C1 segment of cervical spinal cord (tissue), 14 donors: ENCODE measurements around the gene GPR146.

ENCODE experiments used
- DNase-seq, 14 donors: peaks; one replicate each; lab custom pipeline; 2025; lab: John Stamatoyannopoulos, UW

GPR146 gene

DNA sequence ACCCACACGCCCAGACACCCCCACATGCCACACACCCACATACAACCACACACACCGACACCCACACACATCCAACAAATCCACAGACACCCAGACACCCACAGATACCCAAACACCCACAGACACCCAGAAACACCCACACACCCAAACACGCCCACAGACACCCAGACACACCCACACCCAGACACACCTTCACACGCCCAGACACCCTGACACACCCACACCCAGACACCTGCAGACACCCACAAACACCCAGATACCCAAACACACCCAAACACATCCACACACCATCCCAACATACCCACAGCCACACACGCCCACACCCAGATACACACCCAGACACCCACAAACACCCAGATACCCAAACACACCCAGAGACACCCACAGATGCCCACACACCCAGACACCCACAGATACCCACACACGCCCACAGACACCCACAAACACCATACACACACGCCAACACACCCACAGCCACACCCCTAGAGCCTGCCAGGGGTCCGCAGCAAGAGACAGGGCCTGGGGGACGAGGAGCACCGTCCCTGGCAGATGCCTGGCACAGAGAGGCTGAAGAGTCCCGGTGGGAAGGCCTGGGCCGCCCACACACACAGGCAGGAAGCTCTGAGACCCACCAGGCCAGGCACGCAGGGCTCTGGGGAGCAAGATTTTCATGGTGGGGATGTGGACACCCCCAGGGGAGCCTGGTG, 32.9 kb upstream of the GPR146 start:
- DNase-seq: no peak

DNA sequence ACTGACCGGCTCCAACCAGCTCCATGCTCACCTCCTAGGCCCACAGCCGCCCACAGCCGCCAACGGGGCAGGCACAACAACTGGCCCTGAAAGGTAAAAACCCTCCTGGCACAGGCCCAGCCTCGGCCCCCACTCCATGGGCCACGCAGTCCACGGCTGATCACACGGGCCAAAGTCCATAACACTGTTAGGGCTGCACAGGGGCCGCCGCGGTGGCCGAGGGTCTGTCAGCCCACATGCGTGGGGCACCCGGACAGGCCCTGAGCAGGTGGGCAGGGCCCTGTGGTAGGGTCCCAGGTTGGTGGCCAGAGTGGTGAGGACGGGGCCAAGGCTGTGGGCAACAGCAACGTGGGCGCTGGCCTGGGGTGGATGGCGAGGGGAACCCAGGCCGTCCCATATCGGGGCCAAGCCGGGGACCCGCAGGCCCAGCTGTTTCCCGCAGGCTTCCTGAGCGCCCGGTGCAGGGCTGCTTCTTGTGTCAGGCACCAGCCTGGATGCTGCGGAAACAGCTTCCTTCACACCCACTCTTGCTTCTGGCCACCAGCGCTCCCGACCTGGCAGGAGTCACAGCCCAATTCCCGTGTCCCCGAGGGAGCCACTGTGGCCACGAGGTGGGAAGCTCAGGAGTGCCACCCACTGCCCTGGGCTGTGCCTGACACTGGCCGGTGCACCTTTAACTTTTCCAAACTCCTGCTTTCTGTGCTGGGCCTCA, 32.2 kb upstream of the GPR146 start:
- no peak for DNase-seq

DNA sequence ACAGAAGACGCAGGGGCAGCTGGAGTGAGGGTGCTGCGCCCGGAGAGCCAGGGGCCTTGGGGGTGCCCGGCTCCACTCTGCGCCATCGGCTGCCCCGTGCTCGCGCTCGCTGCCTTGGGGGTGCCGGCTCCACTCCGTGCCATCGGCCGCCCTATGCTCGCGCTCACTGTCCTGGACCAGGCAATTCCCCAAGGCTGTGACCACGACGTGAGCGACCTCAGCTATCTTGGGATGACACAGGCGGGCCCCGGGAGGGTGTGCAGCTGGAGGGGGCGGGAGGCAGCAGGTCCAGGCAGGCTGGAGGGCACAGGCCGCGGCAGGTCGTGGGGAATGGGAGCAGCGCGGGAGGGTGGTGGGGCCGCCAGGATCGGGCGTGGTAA, 31.6 kb upstream of the GPR146 start:
- no peak for DNase-seq

DNA sequence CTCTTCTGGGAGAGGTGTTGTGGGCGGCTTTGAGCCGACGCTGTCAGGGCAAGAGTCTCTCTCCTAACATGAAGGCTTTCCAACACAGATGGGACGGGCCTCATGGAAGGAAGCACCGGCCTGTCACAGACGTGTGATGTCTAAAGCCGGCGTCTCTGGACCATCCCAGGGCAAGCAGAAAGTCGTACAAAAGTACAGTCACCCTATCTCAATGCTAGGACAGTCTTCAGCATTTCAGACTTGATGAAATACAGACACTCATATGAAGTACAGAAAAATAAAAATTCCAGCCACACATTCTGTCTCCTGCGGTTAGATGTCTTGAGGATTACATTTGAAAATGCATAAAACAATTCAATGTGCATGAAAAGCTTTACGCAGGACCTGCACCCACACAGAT, 30.8 kb upstream of the GPR146 start:
- DNase-seq: no peak

DNA sequence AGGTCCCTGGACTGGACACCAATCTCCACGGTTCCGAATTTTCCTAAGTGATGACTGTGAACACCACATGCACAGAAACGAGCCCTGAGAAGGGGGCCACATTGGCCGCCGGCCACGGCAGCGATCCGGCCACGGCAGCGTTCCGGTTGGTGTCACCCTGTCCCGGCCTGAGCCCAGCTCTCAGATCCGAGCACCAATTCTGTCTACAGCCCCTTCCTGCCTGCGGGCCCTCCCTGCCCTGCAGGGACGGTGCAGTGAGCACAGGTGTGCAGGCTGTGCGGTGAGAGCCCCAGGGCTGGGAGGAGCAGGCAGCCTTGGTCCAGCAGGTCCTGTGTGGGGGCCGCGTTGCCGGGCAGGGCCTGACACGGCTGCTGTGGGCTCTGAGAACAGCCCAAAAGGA, 29.7 kb upstream of the GPR146 start:
- peak in 1 of 14 donors; percentile 18 for DNase-seq

DNA sequence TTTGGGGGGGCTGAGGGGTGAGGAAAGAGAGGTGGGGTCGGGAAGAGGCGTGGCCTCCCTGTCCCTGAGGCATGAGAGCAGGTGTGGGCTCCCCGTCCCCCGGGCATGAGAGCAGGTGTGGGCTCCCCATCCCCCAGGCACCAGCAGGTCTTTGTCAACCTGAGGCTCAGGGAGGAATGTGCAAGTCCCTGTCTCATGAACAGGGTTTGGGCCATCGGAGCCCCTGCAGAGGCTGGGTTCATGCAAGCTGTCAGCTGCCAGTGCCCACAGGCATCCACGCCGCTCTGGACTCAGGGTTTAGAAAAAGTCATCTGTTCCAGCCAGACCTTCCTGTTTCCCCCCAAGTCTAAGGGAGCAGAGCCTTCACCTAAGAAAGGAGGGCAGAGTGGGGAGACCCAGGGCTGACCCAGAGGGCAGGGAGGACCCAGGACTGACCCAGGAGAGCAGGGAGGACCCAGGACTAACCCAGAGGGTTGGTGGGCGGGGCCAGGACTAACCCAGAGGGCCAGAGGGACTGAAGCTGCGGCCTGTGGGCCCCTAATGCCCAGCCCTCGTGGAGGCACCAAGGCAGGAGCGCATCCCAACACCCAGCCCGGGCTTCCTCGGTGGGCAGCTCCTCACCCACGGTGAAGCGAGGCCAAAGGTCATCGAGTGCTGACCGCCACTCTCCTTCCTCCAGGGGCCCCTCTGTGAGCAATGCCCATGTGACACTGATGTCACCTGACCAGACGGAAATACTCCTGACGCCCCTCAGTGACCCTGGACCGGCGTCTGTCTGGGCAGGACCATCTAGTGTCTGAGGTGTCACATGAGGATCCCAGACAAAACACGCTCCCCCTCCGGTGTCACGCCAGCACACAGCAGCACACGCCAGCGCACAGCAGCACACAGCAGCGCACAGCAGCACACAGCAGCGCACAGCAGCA, 28.9 kb upstream of the GPR146 start:
- DNase-seq: peak in 1 of 14 donors; percentile 12

DNA sequence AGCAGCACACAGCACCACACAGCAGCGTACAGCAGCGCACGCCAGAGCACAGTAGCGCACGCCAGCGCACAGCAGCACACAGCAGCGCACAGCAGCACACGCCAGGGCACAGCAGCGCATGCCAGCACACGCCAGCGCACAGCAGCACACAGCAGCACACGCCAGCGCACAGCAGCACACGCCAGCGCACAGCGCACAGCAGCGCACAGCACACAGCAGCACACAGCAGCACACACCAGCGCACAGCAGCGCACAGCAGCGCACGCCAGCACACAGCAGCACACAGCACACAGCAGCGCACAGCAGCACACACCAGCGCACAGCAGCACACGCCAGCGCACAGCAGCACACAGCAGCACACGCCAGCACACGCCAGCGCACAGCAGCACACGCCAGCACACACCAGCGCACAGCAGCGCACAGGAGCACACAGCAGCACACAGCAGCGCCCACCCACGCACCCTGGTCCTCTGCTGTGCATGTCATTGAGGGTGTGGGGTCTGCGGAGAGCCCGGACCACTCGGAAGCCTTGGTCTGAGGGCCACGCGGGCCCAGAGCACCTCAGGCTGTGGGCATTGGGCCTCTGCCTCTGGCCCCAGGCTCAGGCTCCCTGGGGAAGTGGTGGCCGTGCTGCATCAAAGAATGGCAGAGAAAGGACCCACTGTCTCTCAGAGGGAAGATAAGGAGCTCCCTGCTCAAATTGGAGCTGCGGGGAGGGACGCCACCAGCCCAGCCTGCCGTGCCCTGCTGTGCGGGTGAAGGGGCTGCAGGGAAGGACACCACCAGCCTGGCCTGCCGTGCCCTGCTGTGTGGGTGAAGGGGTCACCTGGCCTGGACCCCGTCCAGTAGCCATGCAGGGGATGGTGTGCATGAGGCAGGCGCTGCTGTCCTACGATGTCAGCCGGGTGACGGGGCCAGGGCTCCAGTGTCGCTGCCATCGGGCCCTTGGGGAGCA, 27.5 kb upstream of the GPR146 start:
- DNase-seq: no peak

DNA sequence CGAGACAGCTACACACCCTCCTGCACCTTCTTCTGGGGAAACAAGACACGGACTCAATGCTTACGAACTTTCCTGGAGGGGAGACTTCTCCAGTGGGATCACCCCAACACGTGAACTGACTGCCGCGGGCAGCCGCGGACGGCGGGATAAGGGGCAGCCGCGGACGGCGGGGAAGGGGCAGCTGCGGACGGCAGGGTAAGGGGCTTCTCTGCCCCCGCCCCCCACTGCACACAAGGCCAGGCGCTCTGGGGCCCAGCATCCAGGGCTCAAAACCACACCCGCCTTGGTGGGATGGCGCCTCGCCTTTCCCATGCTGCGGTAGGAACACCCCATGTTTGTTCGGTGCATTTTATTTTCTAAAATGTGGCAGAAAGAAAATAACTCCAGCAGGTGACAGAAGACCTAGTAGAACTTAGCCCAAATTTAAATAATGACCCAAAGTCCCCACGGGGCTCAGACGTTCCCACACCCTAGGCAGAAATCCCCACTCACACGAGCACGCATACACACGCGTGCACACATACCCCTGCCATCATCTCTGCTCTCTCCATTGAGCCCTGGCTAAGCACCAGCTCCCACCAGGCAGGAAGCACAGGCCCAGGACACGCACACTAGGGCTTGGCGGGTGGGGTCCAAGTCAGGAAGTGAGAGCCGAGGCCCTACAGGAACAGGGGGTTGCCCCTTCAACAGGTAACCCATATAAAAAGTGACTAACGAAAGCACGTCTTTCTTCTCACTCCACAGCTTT, 26.6 kb upstream of the GPR146 start:
- no peak for DNase-seq

DNA sequence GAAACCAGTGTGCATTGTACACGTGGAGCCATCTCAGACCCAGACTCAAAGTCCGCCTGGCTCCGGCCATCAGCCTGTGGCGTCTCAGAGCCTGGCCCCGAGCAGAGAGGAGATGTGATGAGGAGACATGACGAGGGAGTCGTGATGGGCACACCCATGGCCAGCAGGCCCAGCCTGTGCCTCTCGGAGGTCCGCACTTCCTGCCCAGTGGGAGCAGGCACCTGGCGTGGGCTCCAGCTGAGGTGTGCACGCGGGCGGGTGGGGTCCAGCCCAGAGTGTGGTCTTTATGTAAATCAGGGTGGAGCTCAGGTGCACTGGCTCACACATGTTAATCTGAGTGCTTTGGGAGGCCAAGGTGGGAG, 26.0 kb upstream of the GPR146 start:
- no peak for DNase-seq

DNA sequence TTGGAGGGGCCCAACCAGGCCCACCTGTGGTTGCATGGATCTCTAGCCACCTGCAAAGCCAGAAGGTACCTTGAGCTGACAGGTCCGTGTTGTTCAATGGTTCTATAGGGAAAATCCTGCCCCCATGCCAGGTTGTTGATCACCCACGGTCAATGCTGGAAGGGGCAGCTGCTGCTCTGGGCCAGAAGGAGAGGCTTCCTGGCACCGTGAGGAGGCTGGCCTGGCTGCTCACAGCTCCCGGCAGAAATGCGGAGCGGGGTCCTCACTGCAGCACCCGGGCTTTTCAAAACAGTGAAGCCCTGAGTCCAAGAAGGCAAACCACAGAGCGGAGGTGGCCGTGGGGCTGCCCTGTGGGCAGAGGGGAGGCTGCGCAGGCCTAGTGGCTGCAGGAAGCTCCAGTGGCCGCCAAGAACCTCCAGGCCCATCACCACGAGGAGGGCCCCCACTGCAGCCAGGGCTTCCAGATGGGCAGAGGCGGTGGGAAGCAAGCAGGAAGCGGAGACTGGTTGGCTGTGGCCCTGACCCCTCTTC, 25.0 kb upstream of the GPR146 start:
- DNase-seq: peak in 1 of 14 donors; percentile 44

DNA sequence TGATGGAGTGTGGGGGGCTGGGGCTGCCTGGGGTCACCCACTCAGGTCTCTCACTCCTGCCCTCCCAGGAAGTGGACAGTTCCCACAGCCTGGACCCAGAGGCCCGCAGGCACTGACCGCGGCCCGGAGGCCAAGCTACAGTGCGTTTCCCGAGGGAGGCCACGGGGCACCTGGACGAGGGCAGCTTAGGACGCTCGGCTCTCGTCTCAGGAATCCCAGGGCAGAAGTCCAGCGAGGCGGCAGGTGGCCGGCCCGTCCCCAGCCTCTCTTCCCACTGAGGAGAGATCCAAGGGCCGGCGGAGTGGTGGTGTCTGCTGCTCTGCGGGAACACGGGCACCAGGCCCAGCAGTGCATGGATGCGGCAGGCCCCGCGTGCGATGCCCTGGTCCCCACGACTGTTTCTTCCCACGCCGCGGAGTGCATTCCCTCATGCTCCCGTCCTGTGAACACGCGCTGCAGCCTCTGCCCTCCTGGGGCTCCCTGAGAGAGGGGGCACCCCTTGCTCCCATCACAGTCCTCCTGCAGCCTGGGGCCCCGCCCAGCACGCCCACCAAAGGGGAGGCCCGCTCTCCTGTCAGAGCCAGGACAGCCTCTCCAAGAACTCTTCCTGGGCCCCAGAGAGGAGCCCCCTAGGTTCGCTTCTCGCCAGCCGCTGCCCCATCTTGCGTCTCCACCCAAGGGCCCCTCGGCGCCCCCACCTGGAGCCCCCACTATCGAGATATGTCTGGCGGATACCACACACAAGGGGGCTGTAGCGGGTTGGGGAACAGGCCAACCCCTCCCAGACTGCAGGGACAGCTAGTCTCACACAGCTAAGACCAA, 24.3 kb upstream of the GPR146 start:
- DNase-seq: peak in 1 of 14 donors; percentile 52

DNA sequence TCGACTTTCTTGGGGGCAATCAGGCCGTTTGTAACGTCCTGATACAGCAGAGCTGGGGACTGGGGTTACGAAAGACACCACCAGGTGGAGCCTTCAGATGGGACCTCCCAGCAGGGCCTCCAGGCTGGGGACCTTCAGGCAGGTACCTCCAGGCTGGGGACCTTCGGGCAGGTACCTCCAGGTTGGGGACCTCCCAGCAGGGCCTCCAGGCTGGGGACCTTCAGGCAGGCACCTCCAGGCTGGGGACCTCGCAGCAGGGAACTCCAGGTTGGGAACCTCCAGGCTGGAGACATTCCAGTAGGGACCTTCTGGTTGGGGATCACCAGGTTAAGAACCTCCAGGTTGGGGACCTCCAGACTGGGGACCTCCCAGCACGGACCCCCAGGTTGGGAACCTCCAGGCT, 23.5 kb upstream of the GPR146 start:
- no peak for DNase-seq

DNA sequence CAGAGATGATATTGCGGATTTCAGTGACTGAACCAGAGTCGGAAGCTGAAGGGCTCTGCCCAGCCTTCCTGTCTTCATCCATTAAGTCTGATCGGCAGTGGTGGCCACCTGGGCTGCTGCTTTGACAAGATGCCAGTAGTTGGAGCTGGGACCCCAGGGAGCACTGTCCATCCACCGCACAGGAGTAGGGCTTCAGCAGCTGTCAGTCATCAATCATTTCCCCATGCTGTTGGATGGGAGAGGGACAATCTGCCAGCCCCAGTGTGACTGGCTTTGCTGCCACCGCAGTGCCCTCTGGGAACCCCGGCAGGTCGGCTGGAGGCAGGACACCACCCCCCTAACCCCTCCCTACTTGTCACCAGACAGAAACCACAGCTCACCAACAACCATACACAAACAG, 23.0 kb upstream of the GPR146 start:
- DNase-seq: no peak

DNA sequence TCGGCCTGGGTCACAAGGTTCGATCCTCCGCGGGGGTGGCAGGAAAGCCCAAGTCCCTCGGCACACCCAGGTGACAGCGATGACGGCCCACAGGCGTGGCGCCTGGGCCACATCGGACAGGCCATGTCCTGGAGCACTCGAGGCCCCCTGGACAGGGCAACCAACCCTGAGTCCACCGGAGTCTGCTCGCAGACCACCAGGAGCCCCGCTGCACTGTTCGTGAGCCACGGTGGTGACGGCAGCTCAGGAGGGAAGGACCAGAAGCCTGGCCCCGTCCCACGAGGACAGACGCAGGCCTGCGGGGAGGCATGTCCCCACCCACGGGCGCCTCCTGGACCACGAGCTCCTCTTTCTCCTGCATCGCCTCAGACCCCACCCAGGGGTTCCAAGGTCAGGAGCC, 22.4 kb upstream of the GPR146 start:
- DNase-seq: no peak

DNA sequence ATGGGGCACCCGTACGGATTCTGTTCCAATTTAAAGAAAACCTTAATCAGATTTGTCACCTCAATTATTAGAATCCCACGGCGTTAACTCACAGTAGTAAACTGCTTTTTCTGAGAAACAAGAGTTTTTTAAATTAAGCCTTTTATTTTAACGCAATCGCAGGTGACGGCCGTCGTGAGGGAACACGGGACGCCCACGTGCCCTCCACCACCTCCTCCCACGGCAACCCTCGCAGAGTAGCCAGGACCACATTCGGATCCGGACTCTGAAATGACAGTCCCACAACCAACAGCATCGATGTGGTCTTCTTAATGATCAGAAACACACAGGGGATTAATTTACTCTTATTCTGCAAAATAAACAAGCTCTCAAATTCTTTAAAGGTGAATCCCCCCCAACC, 22.0 kb upstream of the GPR146 start:
- no peak for DNase-seq

DNA sequence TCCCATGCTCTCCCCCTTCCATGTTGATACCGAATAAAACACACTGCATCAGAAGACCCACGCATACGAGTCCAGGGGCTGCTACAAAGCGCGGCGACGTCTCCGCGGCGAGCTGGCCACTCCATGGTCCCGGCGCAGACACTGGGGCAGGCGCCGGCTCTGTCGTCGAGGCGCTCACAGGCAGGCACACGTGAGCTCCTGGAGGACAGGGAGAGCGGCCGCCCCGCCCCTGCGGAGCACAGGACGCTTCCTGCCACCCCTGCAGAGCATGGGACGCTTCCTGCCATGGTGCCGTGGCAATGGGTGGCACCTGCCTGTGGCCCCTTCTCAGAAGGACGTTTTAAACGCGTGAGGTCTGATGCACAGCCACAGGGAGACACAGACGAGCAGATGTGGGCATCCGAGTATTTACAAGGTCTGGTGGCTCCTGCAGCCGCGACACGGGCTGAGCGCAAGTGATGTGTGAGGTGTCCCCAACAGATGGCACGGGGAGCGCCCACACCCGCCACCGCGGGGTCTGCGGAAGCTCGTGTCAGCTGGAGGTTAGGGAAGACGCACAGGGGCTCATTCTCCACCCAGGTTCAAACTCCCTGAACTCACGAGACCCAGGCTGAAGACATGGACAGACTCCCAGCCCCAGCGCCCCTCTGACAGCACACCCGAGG, 21.4 kb upstream of the GPR146 start:
- no peak for DNase-seq

DNA sequence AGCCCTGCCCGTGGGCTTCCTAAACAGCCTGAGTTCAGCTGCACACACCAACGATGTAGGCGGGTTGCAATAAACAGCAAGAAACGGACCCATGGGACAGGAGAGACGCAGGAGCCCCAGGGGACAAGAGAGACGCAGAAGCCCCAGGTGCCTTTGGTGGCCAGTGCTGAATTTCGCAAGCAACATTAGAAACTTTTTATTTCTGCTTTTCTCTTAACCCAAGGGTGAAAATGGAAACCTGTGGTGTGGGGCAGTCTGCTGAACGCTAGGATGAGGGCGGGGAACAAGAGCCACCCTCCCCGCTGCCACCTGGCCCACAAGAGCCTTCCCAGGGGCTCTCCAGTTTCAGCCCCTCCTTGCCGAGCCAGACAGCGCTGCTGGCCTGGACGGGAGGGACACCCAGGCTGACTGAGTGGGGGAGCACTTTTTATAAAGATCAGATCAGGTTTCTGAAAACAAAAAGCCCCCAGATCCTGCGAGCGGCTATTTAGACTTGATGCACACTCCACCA, 20.0 kb upstream of the GPR146 start:
- DNase-seq: no peak

DNA sequence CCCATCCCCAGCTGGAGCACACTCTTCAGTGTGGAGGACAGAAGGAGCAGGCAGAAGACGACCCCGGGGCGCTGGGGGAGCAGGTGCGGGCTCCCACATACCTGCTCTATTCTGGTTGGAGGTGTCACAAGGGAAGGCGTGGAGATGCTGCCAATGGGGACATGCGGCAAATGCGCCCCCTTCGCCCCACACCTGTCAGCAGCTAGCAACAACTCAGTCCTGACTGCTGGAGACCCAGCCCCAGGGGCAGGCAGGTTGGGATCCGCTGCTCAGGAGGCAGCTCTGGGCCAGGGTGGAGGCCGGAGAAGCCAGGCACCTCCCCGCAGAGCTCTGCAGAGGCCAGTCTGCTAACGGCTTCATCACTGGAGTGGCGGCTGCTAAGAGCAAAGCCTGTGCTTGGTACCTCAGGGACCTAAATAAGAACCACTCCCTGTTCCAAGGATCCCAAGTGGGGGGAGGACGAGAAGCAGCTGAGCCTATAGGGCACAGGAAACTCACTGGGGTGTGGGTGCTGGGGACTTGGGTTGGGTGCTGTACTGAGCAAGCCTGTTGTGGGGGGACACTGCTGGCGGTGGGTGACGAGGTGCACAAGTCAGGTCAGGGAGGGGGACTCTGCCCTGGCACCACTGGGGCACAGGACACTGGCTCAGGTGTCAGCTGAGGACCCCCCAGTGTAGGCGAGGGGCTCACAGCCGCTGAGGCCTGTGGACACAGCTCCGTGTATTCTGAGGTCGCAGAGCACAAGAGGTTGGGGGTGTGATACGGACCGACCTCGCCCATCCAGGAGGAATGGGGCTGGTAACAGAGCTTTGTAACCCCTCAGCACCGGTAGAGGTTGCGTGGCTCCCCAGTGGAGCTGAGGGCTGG, 19.2 kb upstream of the GPR146 start:
- no peak for DNase-seq
